NCI-H748 (cell line): ENCODE results near the gene ZNF784.

Source experiments
- DNase-seq: peaks from one replicate; lab custom pipeline; 2025; ENCODE audit not compliant: unreplicated experiment; lab: John Stamatoyannopoulos, UW

ZNF784 gene

GRCh38 chr19:55644191-55644833, 19.9 kb upstream of the ZNF784 start:
- no peak for DNase-seq

GRCh38 chr19:55643887-55644176, 19.5 kb upstream of the ZNF784 start:
- no peak for DNase-seq

- DNase-seq: peak; percentile 87
Observed at GRCh38 chr19:55643003-55643886, 18.9 kb upstream of the ZNF784 start, which contains the start of gene ZNF581. Gene ZNF581, plus strand, starts transcription at chr19:55643649. Its CDS starts 923 bp downstream, at chr19:55644572.

- peak; percentile 39 for DNase-seq
Observed at GRCh38 chr19:55642153-55643002, 18.0 kb upstream of the ZNF784 start.

- DNase-seq: peak; percentile 58
Observed at GRCh38 chr19:55641426-55642152, 17.2 kb upstream of the ZNF784 start.

- peak; percentile 91 for DNase-seq
Observed at GRCh38 chr19:55640577-55641425, 16.4 kb upstream of the ZNF784 start, which contains the start of gene ZNF580. Gene ZNF580, plus strand, starts transcription at chr19:55641002. Its CDS starts 1,507 bp downstream, at chr19:55642509.

GRCh38 chr19:55640043-55640576, 15.7 kb upstream of the ZNF784 start:
- DNase-seq: peak; percentile 94

- peak; percentile 68 for DNase-seq
Observed at GRCh38 chr19:55638864-55639359, 14.5 kb upstream of the ZNF784 start.

- DNase-seq: no peak
Observed at GRCh38 chr19:55637534-55637933, 13.2 kb upstream of the ZNF784 start.

- no peak for DNase-seq
Observed at GRCh38 chr19:55636723-55637122, 12.4 kb upstream of the ZNF784 start.

GRCh38 chr19:55635856-55636440, 11.6 kb upstream of the ZNF784 start:
- DNase-seq: no peak

GRCh38 chr19:55635334-55635717, 11.0 kb upstream of the ZNF784 start:
- no peak for DNase-seq

- DNase-seq: no peak
Observed at GRCh38 chr19:55633861-55634260, 9.5 kb upstream of the ZNF784 start.

GRCh38 chr19:55632463-55632834, 8.1 kb upstream of the ZNF784 start:
- peak; percentile 96 for DNase-seq

- no peak for DNase-seq
Observed at GRCh38 chr19:55626350-55626749, 2.0 kb upstream of the ZNF784 start.

GRCh38 chr19:55625004-55625326, 599 bp upstream of the ZNF784 start:
- DNase-seq: no peak

GRCh38 chr19:55623561-55623960, 805 bp downstream of the ZNF784 start:
- no peak for DNase-seq

GRCh38 chr19:55623130-55623529, 1.2 kb downstream of the ZNF784 start:
- no peak for DNase-seq

GRCh38 chr19:55622242-55622969, 2.0 kb downstream of the ZNF784 start:
- DNase-seq: no peak
